Lung (tissue), 12 donors: ENCODE results near the gene NCBP3. TPM values are rescaled to one million over a fixed set of nuclear protein-coding genes. Genes with fewer than 3 reads are reported as not detected.

Source experiments
- ATAC-seq: fragments of 200-7000 bp; cut with Tn5 transposase; one replicate; pipeline ENCODE4 v1.9.1; 2020; ENCODE audit warnings: moderate number of reproducible peaks; ENCODE audit not compliant: insufficient read depth, low FRiP score
- DNase-seq, 3 donors: peaks; one replicate each; pipeline ENCODE4 v3.0.0-alpha.2; 2013 to 2017
- H3K27ac ChIP-seq, 2 donors: one replicate each; pipeline ENCODE4 v1.5.1; 2013; ENCODE audit warnings: mild to moderate bottlenecking in 2 of 2, moderate library complexity in 2 of 2, control low read depth in 1 of 2, inconsistent platforms in 1 of 2, low read depth in 1 of 2, low read length in 1 of 2
- H3K27me3 ChIP-seq, 3 donors: one replicate each; pipeline ENCODE4 v1.5.1; 2013; ENCODE audit warnings: low read length in 2 of 3; ENCODE audit not compliant: control insufficient read depth in 3 of 3, insufficient read depth in 3 of 3
- H3K36me3 ChIP-seq, 4 donors: one replicate each; pipeline ENCODE4 v1.5.1; 2013; ENCODE audit warnings: low read length in 4 of 4, mild to moderate bottlenecking in 1 of 4, moderate library complexity in 1 of 4; ENCODE audit not compliant: control insufficient read depth in 4 of 4, insufficient read depth in 4 of 4
- H3K4me1 ChIP-seq, 5 donors: one replicate each; pipeline ENCODE4 v1.5.1; 2013; ENCODE audit warnings: low read length in 5 of 5, mild to moderate bottlenecking in 2 of 5, moderate library complexity in 1 of 5; ENCODE audit not compliant: control insufficient read depth in 5 of 5, insufficient read depth in 5 of 5
- H3K4me3 ChIP-seq: one replicate; pipeline ENCODE4 v1.5.1; 2013; ENCODE audit warnings: mild to moderate bottlenecking, control low read depth, moderate library complexity
- H3K9ac ChIP-seq, 2 donors: one replicate each; pipeline ENCODE4 v1.5.1; 2013; ENCODE audit warnings: low read length in 2 of 2, control low read depth in 1 of 2; ENCODE audit not compliant: insufficient read depth in 1 of 2
- H3K9me3 ChIP-seq, 4 donors: one replicate each; pipeline ENCODE4 v1.5.1; 2013; ENCODE audit warnings: low read length in 3 of 4, mild to moderate bottlenecking in 1 of 4, moderate library complexity in 1 of 4; ENCODE audit not compliant: control insufficient read depth in 4 of 4, insufficient read depth in 3 of 4
- WGBS, 2 donors: extraction: QIAGEN DNeasy Blood & Tissue Kit; methylation state at CpG; one replicate each; pipeline ENCODE4 v1.1.7; 2013; 5-methylcytosine and 5-hydroxymethylcytosine counted together
- polyA plus RNA-seq, 2 donors: library from polyadenylated mRNA; stranded (reverse); fragments of 200-250 nt; gene quantifications; one replicate each; pipeline ENCODE4 v1.2.1, GENCODE V29; 2013
- total RNA-seq, 2 donors: library from RNA; depleted of rRNA in 1 of 2; stranded (reverse); fragments of >200 nt in 1 of 2; gene quantifications; one replicate each; pipeline ENCODE4 v1.2.1, GENCODE V29; 2014 to 2021
- TF ChIP-seq, protein P1 (sequence below): IDR thresholded peaks from 2 replicates; pipeline ENCODE4 v1.5.1; 2012; ENCODE audit warnings: mild to moderate bottlenecking; ENCODE audit errors: control extremely low read depth, extremely low read depth
- donor health status: control.
- donor health status: control.
- donor health status: Bipolar disorder and iron deficiency.
- donor health status: healthy.
- donor health status: DM: yes; HTN: yes; CAD: no.

NCBP3 gene
- total and polyA plus RNA-seq, 4 donors: 15.9 to 49.4 (median 26.0) TPM

DNA sequence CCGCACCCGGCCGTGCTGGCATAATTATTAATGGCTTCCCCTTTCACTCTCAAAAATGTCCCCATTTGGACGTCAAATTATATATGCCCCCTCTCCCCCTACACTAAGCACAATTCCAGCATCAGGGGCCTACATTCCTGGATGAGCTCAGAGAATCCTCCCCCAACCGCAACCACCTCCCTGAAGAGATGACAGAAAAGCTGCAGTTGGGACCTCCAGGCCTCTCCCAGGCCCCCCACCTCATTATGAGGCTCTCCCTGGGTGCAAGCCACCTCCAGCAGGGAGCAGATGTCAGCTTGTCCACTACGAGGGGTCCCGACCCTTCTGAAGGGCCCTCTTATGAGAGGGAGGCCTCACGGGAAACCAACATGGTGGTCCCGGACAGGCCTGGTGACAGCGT is 18.5 kb upstream of the NCBP3 start:
- TF ChIP-seq, protein P1, sequence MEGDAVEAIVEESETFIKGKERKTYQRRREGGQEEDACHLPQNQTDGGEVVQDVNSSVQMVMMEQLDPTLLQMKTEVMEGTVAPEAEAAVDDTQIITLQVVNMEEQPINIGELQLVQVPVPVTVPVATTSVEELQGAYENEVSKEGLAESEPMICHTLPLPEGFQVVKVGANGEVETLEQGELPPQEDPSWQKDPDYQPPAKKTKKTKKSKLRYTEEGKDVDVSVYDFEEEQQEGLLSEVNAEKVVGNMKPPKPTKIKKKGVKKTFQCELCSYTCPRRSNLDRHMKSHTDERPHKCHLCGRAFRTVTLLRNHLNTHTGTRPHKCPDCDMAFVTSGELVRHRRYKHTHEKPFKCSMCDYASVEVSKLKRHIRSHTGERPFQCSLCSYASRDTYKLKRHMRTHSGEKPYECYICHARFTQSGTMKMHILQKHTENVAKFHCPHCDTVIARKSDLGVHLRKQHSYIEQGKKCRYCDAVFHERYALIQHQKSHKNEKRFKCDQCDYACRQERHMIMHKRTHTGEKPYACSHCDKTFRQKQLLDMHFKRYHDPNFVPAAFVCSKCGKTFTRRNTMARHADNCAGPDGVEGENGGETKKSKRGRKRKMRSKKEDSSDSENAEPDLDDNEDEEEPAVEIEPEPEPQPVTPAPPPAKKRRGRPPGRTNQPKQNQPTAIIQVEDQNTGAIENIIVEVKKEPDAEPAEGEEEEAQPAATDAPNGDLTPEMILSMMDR: no peak
- H3K9ac ChIP-seq: no peak overlapping the region
- WGBS, 2 donors: 85 to 89% methylated on average over 10 of the region's 10 CpGs
- peaks cover 0 to 26% (median 0%) of the 10 kb centered on the region in 5 donors for H3K4me1 ChIP-seq
- no peak overlapping the region for H3K4me3 ChIP-seq
- H3K27ac ChIP-seq: no peak overlapping the region
- ATAC-seq (no peak), DNase-seq (no peak)
- peaks cover 0 to 19% (median 0%) of the 10 kb centered on the region in 4 donors for H3K36me3 ChIP-seq
- no peaks in the 10 kb centered on the region for H3K27me3 ChIP-seq
- no peaks in the 10 kb centered on the region for H3K9me3 ChIP-seq

DNA sequence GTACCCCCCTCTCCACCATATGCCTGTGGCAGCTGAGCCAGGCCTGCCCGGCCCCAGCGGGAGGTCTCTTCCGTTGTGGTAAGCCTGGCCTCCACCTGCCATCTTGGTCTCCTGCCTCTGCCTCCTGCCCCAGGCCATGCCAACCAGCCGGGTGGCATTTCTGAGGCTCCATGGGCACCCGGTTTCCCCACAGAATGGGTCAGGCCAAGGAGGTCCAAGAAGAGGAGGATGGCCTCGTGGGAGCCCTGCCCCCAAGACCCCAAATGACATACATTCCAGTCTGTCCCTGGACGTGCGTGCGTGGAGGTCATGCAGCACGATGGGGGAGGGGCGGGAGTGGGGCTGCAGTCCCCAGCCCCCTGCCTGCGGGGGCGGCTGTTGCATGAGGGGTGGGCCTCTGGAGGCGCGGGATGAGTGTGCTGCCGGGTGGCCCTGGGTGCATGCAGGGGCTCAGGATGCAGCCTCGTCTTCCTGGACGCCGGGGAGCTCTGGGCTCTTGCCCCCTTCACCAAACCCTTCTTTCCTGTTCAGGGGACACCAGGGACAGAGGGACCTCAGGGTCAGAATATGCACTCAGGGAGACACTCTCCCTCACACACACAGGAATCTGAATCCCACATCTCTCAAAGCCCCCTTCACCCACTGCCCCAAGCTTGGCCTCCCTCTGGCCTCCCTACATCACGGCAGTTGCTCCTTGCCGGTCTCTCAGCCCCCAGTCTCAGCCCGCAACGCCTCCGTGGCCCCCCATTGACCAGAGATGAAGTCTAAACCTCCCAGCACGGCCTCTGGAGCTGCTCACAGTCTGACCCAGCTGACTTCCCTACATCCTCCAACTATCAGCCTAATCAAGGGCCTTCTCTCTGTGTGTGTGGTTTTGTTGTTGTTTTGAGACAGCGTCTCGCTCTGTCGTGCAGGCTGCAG is 16.0 kb upstream of the NCBP3 start:
- WGBS, 2 donors: 91 to 95% methylated on average over 26 to 28 of the region's 28 CpGs
- no peaks in the 10 kb centered on the region for H3K9me3 ChIP-seq
- no peak for DNase-seq
- TF ChIP-seq, protein P1: no peak
- ATAC-seq: no peak
- H3K27ac ChIP-seq: no peak overlapping the region
- H3K27me3 ChIP-seq: no peaks in the 10 kb centered on the region
- peaks cover 0 to 11% (median 0%) of the 10 kb centered on the region in 4 donors for H3K36me3 ChIP-seq
- H3K4me1 ChIP-seq: peaks cover 0 to 19% (median 0%) of the 10 kb centered on the region in 5 donors
- no peak overlapping the region for H3K9ac ChIP-seq
- no peak overlapping the region for H3K4me3 ChIP-seq

DNA sequence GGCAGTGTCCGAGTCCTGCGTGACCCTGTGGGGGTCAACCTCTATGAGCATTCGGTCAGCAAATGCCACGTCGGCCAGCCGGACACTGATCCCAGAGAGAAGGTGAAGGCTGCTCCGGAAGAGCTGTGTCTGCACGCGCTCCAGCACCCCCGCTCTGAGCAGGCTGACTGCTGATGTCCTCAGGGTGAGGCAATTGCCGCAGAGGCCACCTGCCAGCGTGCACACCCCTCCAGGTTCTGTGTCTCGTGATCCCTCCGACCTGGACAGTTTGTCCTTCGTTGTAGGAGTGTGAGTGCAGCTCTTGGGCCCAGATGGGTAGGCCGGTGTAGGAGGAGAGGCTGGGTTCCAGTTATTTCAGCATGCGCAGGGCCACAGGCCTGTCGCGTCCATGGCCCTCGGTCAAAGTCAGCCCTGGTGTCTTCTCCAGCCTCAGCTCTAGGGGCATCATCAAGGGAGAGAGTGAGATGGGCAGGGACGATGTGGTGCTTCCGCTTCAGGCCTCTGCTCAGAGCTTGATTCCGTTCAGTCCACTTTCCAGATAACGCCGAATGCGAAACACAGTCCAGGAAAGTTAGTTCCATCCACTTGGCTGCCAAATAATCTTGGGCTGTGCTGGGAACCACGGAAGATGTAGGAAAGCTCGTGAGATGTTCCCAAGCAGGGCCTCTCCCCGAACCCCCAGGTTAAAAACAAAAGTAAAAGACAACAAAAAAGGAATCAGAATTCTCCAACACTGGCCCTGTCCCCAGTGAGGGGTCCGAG is 15.1 kb upstream of the NCBP3 start:
- H3K9me3 ChIP-seq: no peaks in the 10 kb centered on the region
- no peak for DNase-seq
- WGBS, 2 donors: 93 to 95% methylated on average over 30 of the region's 30 CpGs

More for the DNA sequence above, 15.1 kb upstream of the NCBP3 start:
- Histone ChIP-seq H3K4me1 (peaks cover 0 to 18% (median 0%) of the 10 kb centered on the region in 5 donors), H3K9ac (no peak overlapping the region), H3K4me3 (no peak overlapping the region), H3K36me3 (peaks cover 0 to 11% (median 0%) of the 10 kb centered on the region in 4 donors), H3K27me3 (no peaks in the 10 kb centered on the region), H3K27ac (no peak overlapping the region)
- TF ChIP-seq, protein P1: no peak
- no peak for ATAC-seq
